OCI-LY1 (cell line): ENCODE results near the gene ELFN2.
A peak's percentile ranks its signal among the peaks of the same experiment; 100 is the strongest.

Source experiments
- EZH2 ChIP-seq: fragments of 200-600 bp; sonication (generic), shearing (Covaris generic); IDR thresholded peaks from 2 replicates; pipeline ENCODE4 v1.8.0; 2017; ENCODE audit warnings: borderline replicate concordance, mixed run types, mild to moderate bottlenecking, antibody characterized with exemption, low read length, moderate library complexity, mixed read lengths
- TF ChIP-seq, protein P1 (sequence below): fragments of 200-600 bp; sonication (generic), shearing (Covaris generic); IDR thresholded peaks from 2 replicates; pipeline ENCODE4 v1.5.1; 2017; ENCODE audit warnings: mild to moderate bottlenecking, antibody characterized with exemption, low read length, moderate library complexity, mixed read lengths

GRCh38 chr22:37331856-37332536 lies 95.3 kb downstream of the ELFN2 start:
- TF ChIP-seq, protein P1, sequence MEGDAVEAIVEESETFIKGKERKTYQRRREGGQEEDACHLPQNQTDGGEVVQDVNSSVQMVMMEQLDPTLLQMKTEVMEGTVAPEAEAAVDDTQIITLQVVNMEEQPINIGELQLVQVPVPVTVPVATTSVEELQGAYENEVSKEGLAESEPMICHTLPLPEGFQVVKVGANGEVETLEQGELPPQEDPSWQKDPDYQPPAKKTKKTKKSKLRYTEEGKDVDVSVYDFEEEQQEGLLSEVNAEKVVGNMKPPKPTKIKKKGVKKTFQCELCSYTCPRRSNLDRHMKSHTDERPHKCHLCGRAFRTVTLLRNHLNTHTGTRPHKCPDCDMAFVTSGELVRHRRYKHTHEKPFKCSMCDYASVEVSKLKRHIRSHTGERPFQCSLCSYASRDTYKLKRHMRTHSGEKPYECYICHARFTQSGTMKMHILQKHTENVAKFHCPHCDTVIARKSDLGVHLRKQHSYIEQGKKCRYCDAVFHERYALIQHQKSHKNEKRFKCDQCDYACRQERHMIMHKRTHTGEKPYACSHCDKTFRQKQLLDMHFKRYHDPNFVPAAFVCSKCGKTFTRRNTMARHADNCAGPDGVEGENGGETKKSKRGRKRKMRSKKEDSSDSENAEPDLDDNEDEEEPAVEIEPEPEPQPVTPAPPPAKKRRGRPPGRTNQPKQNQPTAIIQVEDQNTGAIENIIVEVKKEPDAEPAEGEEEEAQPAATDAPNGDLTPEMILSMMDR = peak; percentile 32; the same call in 1 of the 2 replicates
- no peak for TF ChIP-seq EZH2
